Measurements from ENCODE around the gene SORT1.
"Not testable (repeated sequence)": the region's sequence is repeated elsewhere in the genome, so short reads cannot be mapped to it uniquely, and the experiment has no call there.

The SORT1 gene

DNA sequence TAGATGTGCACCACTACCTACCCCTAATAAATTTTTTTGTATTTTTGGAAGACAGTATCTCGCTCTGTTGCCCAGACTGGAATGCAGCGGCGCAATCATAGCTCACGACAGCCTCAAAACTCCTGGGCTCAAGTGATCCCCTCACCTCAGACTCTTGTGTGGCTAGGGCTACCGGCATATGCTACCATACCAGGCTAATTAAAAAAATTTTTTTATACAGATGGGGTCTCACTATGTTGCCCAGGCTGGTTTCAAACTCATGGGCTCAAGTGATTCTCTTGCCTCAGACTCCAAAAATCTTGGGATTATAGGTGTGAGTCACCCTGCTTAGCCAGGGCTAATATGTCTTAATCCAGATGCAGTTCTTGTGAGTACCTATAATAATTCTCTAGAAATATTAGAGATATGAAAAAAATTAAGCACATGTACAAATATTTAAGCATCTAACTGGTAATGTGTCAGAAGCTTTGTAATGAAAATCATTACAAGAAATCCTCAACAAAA is 9.5 kb downstream of the SORT1 start:
- peaks cover 11% of the 10 kb centered on the region for H3K4me1 ChIP-seq (ENCODE audit: control insufficient read depth, low read depth, low read length)
- H3K4me3 ChIP-seq (ENCODE audit: low read length): no peak overlapping the region
- no peaks in the 10 kb centered on the region for H3K27me3 ChIP-seq (ENCODE audit: control insufficient read depth, insufficient read depth, low read length)
- H3K27ac ChIP-seq (ENCODE audit: low read length): no peak overlapping the region
- no peak overlapping the region for H3K9ac ChIP-seq (ENCODE audit: low read length)
- no peaks in the 10 kb centered on the region for H3K36me3 ChIP-seq (ENCODE audit: control insufficient read depth, low read depth, low read length)
- H3K9me3 ChIP-seq (ENCODE audit: control insufficient read depth, low read depth, low read length): no peaks in the 10 kb centered on the region

DNA sequence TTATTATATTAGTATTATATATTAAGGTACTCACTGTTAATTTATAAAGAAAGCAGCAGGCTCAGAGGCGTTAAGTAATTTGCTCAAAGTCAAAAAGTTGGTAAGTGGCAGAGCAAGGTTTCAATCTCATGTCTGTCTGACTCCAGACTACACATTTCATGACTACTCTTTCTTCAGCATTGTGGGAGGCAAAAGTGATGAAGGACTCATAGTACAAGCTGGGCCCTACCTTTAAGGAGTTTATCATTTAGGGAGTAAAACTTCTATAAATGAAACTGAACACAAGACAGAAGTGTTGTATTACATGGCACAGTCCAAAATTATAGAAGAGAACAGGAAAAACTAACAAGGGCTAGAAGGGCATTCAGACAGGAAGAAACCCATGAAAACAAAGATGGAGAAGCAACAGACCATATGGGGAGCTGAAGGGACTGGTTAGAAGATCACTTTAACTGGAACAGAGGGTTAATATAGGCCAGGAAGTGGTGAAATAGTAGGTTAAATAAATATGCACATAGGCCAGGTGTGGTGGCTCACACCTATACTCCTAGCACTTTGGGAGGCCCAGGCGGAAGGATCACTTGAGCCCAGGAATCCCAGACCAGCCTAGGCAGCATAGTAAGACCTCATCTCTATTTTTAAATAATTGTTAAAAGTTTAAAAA is 11.5 kb downstream of the SORT1 start:
- no peaks in the 10 kb centered on the region for H3K36me3 ChIP-seq (ENCODE audit: control insufficient read depth, low read depth, low read length)
- H3K9ac ChIP-seq (ENCODE audit: low read length): no peak overlapping the region
- no peaks in the 10 kb centered on the region for H3K27me3 ChIP-seq (ENCODE audit: control insufficient read depth, insufficient read depth, low read length)
- H3K4me1 ChIP-seq (ENCODE audit: control insufficient read depth, low read depth, low read length): peaks cover 19% of the 10 kb centered on the region
- H3K27ac ChIP-seq (ENCODE audit: low read length): no peak overlapping the region
- no peak overlapping the region for H3K4me3 ChIP-seq (ENCODE audit: low read length)
- no peaks in the 10 kb centered on the region for H3K9me3 ChIP-seq (ENCODE audit: control insufficient read depth, low read depth, low read length)

DNA sequence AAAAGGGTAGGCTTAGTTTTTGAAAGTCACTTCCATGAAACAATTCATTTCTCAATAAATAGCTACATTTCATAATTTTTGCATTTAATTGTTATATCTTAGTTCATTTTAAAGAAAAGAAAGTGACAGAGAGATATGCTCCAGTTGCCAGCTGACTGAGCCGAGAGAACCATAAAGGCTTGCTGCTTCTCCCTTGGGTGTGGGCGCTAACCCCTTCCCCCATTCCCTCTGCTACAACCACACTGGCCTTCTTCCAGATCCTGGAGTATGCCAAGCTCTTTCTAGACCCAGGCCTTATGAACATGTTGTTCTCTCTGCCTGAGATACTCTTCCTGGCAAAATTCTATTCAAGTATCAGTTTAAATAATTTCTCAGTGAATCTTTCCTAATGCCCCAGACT is 12.3 kb downstream of the SORT1 start:
- Histone ChIP-seq H3K9ac (ENCODE audit: low read length) (no peak overlapping the region), H3K27me3 (ENCODE audit: control insufficient read depth, insufficient read depth, low read length) (no peaks in the 10 kb centered on the region), H3K4me3 (ENCODE audit: low read length) (no peak overlapping the region), H3K4me1 (ENCODE audit: control insufficient read depth, low read depth, low read length) (peaks cover 19% of the 10 kb centered on the region), H3K9me3 (ENCODE audit: control insufficient read depth, low read depth, low read length) (no peaks in the 10 kb centered on the region), H3K36me3 (ENCODE audit: control insufficient read depth, low read depth, low read length) (no peaks in the 10 kb centered on the region), H3K27ac (ENCODE audit: low read length) (no peak overlapping the region)

DNA sequence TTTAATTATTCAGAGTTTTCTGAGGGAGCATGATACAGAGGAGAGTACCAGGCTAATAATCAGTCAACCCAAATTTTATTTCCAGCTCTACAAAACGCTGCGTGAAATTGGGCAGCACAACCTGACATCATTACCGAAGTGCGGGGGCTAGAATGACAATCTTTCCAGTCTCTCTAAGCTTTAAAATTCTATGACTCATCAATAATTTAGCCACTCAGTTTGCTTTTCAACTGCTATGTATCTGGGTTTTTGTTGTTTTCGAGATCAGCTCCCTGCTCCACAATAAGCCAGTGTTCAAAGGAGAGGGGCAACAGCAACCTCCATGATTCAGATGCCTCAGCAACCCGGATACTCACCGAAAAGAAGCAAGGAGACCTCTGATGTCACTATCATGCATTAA is 13.9 kb downstream of the SORT1 start:
- Histone ChIP-seq H3K36me3 (ENCODE audit: control insufficient read depth, low read depth, low read length) (no peaks in the 10 kb centered on the region), H3K27me3 (ENCODE audit: control insufficient read depth, insufficient read depth, low read length) (no peaks in the 10 kb centered on the region), H3K4me3 (ENCODE audit: low read length) (no peak overlapping the region), H3K9me3 (ENCODE audit: control insufficient read depth, low read depth, low read length) (no peaks in the 10 kb centered on the region), H3K27ac (ENCODE audit: low read length) (peak overlapping the region; percentile 14), H3K4me1 (ENCODE audit: control insufficient read depth, low read depth, low read length) (peaks cover 19% of the 10 kb centered on the region), H3K9ac (ENCODE audit: low read length) (no peak overlapping the region)

DNA sequence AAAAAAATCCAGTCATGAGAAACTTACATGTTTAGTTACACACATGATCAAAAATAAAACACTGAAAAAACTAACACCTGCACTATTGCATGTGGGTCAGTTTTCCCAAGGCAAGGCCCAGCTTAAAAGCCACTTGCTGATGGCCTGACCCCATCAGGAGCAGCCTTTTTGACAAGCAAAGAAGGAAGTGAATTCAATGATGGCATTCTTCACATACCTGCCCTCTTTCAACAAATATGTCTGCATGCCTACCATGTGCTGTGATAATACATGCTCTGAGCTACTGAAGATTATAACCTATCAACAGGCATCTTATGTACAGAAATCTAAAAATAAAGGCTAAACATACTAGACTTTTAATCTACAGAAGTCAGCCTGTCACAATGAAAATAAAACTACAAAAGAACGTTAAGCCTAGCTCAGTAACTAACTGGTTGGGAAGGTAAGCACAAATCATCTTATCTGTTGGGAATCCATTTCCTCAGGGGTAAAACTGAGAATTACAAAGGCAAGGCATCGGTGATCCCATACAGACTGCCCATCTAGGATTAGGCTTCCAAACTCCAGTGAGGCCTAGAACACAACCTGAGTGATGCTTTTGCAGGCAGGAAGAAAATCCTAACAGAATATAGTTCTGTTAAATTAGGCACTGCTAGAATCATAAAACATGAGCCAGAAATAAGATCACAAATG is 14.5 kb downstream of the SORT1 start:
- Histone ChIP-seq H3K4me1 (ENCODE audit: control insufficient read depth, low read depth, low read length) (peaks cover 19% of the 10 kb centered on the region), H3K27ac (ENCODE audit: low read length) (peak overlapping the region; percentile 14), H3K36me3 (ENCODE audit: control insufficient read depth, low read depth, low read length) (no peaks in the 10 kb centered on the region), H3K9ac (ENCODE audit: low read length) (no peak overlapping the region), H3K27me3 (ENCODE audit: control insufficient read depth, insufficient read depth, low read length) (no peaks in the 10 kb centered on the region), H3K4me3 (ENCODE audit: low read length) (no peak overlapping the region), H3K9me3 (ENCODE audit: control insufficient read depth, low read depth, low read length) (no peaks in the 10 kb centered on the region)

DNA sequence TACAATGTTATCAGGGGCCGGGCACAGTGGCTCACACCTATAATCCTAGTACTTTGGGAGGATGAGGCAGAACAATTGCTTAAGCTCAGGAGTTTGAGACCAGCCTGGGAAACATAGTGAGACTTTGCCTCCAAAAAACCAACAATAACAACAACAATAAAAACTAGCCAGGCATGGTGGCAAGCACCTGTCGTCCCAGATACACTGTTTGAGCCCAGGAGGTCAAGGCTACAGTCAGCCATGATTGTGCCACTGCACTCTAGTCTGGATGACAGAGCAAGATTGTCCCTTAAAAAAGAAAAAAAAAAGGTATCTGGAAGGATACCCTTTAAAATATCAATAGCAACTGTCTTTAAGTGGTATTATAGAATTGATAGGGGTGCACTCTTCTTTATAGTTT is 16.1 kb downstream of the SORT1 start:
- H3K9ac ChIP-seq (ENCODE audit: low read length): no peak overlapping the region
- no peaks in the 10 kb centered on the region for H3K36me3 ChIP-seq (ENCODE audit: control insufficient read depth, low read depth, low read length)
- no peaks in the 10 kb centered on the region for H3K9me3 ChIP-seq (ENCODE audit: control insufficient read depth, low read depth, low read length)
- no peak overlapping the region for H3K27ac ChIP-seq (ENCODE audit: low read length)
- H3K4me1 ChIP-seq (ENCODE audit: control insufficient read depth, low read depth, low read length): peaks cover 19% of the 10 kb centered on the region
- H3K27me3 ChIP-seq (ENCODE audit: control insufficient read depth, insufficient read depth, low read length): no peaks in the 10 kb centered on the region
- H3K4me3 ChIP-seq (ENCODE audit: low read length): no peak overlapping the region

DNA sequence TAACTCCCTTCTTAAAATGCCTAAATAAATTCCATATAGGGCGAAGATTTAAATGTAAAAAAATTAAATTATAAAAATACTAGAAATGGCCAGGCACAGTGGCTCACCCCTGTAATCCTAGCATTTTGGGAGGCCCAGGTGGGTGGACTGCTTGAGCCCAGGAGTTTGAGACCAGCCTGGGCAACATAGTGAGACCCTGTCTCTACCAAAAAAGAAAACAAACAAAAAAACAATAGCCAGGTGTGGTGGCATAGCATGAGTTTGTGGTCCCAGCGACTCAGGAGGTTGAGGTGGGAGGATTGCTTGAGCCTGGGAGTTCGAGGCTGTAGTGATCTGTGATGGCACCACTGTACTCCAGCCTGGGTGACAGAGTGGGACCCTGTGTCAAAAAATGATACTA is 17.8 kb downstream of the SORT1 start:
- H3K4me1 ChIP-seq (ENCODE audit: control insufficient read depth, low read depth, low read length): peaks cover 19% of the 10 kb centered on the region
- no peak overlapping the region for H3K9ac ChIP-seq (ENCODE audit: low read length)
- H3K27me3 ChIP-seq (ENCODE audit: control insufficient read depth, insufficient read depth, low read length): no peaks in the 10 kb centered on the region
- no peak overlapping the region for H3K4me3 ChIP-seq (ENCODE audit: low read length)
- H3K27ac ChIP-seq (ENCODE audit: low read length): no peak overlapping the region
- no peaks in the 10 kb centered on the region for H3K36me3 ChIP-seq (ENCODE audit: control insufficient read depth, low read depth, low read length)
- H3K9me3 ChIP-seq (ENCODE audit: control insufficient read depth, low read depth, low read length): no peaks in the 10 kb centered on the region

DNA sequence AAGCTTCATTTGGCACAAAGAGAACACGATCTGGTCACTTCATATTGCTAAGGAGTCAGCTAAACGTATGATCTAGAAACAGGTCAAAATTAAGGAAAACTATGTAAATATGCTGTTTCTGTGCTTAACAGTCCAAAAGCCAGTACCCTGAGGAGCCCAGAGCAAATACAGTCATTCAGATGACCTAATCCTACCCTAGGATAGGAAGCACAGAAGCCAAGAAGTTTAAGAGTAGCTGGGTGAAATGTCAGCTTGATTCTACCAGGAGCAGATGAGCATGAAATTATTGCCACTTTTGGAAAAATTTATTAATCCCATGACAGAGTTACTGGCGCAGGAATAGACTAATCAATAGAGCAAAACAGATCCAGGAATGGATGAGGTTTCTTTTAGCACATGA is 18.3 kb downstream of the SORT1 start:
- Histone ChIP-seq H3K36me3 (ENCODE audit: control insufficient read depth, low read depth, low read length) (no peaks in the 10 kb centered on the region), H3K27ac (ENCODE audit: low read length) (no peak overlapping the region), H3K4me1 (ENCODE audit: control insufficient read depth, low read depth, low read length) (peaks cover 19% of the 10 kb centered on the region), H3K9ac (ENCODE audit: low read length) (no peak overlapping the region), H3K9me3 (ENCODE audit: control insufficient read depth, low read depth, low read length) (no peaks in the 10 kb centered on the region), H3K27me3 (ENCODE audit: control insufficient read depth, insufficient read depth, low read length) (no peaks in the 10 kb centered on the region), H3K4me3 (ENCODE audit: low read length) (no peak overlapping the region)

DNA sequence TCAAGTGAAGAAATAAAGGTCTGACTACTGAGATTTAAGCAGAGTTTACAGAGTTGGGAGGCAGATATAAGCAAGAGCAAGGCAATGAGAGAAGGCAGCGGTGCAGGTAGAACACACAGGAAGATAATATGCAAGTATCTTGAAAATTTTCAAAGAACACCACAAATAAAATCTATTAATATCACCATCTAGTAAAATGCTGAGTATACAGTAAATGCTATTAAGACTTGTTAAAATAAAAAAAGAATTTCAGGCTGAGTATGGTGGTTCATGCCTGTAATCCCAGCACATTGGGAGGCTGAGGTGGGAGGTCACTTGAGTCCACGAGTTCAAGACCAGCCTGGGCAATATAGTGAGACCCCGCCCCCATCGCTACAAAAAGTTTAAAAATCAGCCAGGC is 20.0 kb downstream of the SORT1 start:
- no peaks in the 10 kb centered on the region for H3K27me3 ChIP-seq (ENCODE audit: control insufficient read depth, insufficient read depth, low read length)
- H3K9ac ChIP-seq (ENCODE audit: low read length): no peak overlapping the region
- H3K27ac ChIP-seq (ENCODE audit: low read length): no peak overlapping the region
- H3K9me3 ChIP-seq (ENCODE audit: control insufficient read depth, low read depth, low read length): no peaks in the 10 kb centered on the region
- H3K4me1 ChIP-seq (ENCODE audit: control insufficient read depth, low read depth, low read length): peaks cover 3% of the 10 kb centered on the region
- H3K4me3 ChIP-seq (ENCODE audit: low read length): no peak overlapping the region
- H3K36me3 ChIP-seq (ENCODE audit: control insufficient read depth, low read depth, low read length): no peaks in the 10 kb centered on the region

DNA sequence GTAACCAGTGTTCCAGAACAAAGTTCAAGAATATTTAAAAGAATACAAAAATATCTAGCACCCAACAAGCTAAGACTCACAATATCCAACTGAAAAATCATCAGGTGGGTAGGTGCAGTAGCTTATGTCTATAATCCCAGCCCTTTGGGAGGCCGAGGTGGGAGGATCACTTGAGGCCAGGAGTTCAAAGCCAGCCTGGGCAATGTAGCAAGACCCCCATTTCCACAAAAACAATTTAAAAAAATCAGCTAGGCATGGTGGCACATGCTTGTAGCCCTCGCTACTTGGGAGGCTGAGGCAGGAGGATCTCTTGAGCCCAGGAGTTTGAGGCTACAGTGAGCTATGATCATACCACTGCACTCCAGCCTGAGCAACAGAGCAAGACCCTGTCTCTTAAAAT is 24.0 kb downstream of the SORT1 start:
- H3K36me3 ChIP-seq (ENCODE audit: control insufficient read depth, low read depth, low read length); H3K4me1 ChIP-seq (ENCODE audit: control insufficient read depth, low read depth, low read length); H3K9me3 ChIP-seq (ENCODE audit: control insufficient read depth, low read depth, low read length); H3K27ac ChIP-seq (ENCODE audit: low read length); H3K27me3 ChIP-seq (ENCODE audit: control insufficient read depth, insufficient read depth, low read length); H3K9ac ChIP-seq (ENCODE audit: low read length); H3K4me3 ChIP-seq (ENCODE audit: low read length): not testable (repeated sequence)

DNA sequence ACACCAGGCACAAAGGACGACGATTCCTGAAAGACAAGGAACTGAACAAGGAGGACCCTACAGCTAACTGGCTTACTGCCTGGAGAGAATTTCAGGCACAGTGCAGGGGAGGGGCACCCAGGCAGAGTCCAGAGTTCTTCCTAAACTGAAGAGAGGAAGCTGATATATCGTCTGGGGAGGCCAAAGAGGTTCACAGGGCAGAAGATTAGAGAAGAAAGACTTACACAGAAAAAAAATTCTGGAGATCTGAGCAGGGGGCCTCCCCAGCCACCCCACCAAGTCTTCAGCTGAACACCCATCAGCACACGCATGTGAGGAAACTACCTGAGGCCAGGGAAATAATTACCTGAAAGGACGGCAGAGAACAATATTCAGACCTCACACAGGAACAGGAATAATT is 24.6 kb downstream of the SORT1 start:
- H3K27ac ChIP-seq (ENCODE audit: low read length): no peak overlapping the region
- H3K4me1 ChIP-seq (ENCODE audit: control insufficient read depth, low read depth, low read length): no peaks in the 10 kb centered on the region
- H3K36me3 ChIP-seq (ENCODE audit: control insufficient read depth, low read depth, low read length): no peaks in the 10 kb centered on the region
- no peak overlapping the region for H3K9ac ChIP-seq (ENCODE audit: low read length)
- no peaks in the 10 kb centered on the region for H3K27me3 ChIP-seq (ENCODE audit: control insufficient read depth, insufficient read depth, low read length)
- H3K9me3 ChIP-seq (ENCODE audit: control insufficient read depth, low read depth, low read length): no peaks in the 10 kb centered on the region
- H3K4me3 ChIP-seq (ENCODE audit: low read length): no peak overlapping the region

DNA sequence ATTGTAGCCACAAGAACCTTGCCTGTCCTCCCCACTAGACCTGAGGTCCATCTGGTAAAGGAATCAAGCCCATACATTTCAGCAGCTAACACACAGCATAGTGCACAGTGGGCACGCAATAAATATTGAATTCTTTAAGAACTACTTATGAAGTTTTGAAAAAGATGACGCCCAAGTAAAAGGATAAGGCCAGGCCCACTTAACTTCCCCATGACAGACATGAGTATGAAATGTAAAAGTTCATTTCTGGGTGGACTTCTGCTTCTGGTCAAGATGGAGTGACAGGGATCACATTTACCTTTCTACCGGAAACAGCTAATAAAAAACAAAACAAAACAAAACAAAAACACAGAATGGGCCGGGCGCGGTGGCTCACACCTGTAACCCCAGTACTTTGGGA is 25.4 kb downstream of the SORT1 start:
- no peaks in the 10 kb centered on the region for H3K4me1 ChIP-seq (ENCODE audit: control insufficient read depth, low read depth, low read length)
- no peaks in the 10 kb centered on the region for H3K27me3 ChIP-seq (ENCODE audit: control insufficient read depth, insufficient read depth, low read length)
- H3K4me3 ChIP-seq (ENCODE audit: low read length): no peak overlapping the region
- no peaks in the 10 kb centered on the region for H3K36me3 ChIP-seq (ENCODE audit: control insufficient read depth, low read depth, low read length)
- no peak overlapping the region for H3K9ac ChIP-seq (ENCODE audit: low read length)
- H3K9me3 ChIP-seq (ENCODE audit: control insufficient read depth, low read depth, low read length): no peaks in the 10 kb centered on the region
- H3K27ac ChIP-seq (ENCODE audit: low read length): no peak overlapping the region
